ENCODE measurements around the gene NRTN. TPM values are rescaled to one million over a fixed set of nuclear protein-coding genes. Genes with fewer than 3 reads are reported as not detected.
A peak's percentile ranks its signal among the peaks of the same experiment; 100 is the strongest.

Gene NRTN
- total and polyA plus RNA-seq, 2 of the 13 experiments (the other 11 are each of a cell fraction or from before 2014, with no cell fraction given): 4.1 to 5.3 TPM

GRCh38 chr19:5827891-5828660 is 23.2 kb downstream of the NRTN start (continued):
- TF ChIP-seq ZZZ3 (CRISPR knock-in tag; IDR thresholded peaks at IDR 0.05; ENCODE audit: borderline replicate concordance) (peak; percentile 52; the same call in 1 of the 2 replicates), MYC (CRISPR knock-in tag; IDR thresholded peaks at IDR 0.05; ENCODE audit: borderline replicate concordance) (peak; percentile 52; the same call in 1 of the 2 replicates), DMAP1 (CRISPR knock-in tag; IDR thresholded peaks at IDR 0.05) (peak; percentile 79; the same call in 1 of the 2 replicates), BATF2 (CRISPR knock-in tag; IDR thresholded peaks at IDR 0.05) (peak; percentile 68; the same call in 1 of the 2 replicates), CCAR2 (optimal IDR thresholded peaks at IDR 0.05; ENCODE audit: low read depth, low read length) (no peak), ZNF280D (CRISPR knock-in tag; IDR thresholded peaks at IDR 0.05) (peak; percentile 75; the same call in 1 of the 2 replicates), CSRNP2 (CRISPR knock-in tag; conservative IDR thresholded peaks at IDR 0.05; ENCODE audit: low read depth) (no peak), HDAC1 (CRISPR knock-in tag; IDR thresholded peaks at IDR 0.05) (peak; percentile 71; the same call in 1 of the 2 replicates), ZNF768 (CRISPR knock-in tag; IDR thresholded peaks at IDR 0.05) (peak; percentile 49; the same call in 1 of the 2 replicates), FLYWCH1 (CRISPR knock-in tag; IDR thresholded peaks at IDR 0.05) (0 out of 2 replicates have a peak, but pooled peaks have one; percentile 66), ZNF574 (CRISPR knock-in tag; IDR thresholded peaks at IDR 0.05) (peak; percentile 70), ZNF547 (CRISPR knock-in tag; IDR thresholded peaks at IDR 0.05) (peak; percentile 98), ZNF503 (CRISPR knock-in tag; IDR thresholded peaks at IDR 0.05) (peak; percentile 38; the same call in 1 of the 2 replicates), ZBTB10 (CRISPR knock-in tag; IDR thresholded peaks at IDR 0.05; ENCODE audit: borderline replicate concordance) (no peak)
